ENCODE measurements around the gene ATF7IP2.

The ATF7IP2 gene

GRCh38 chr16:10518479-10519041, 132.7 kb downstream of the ATF7IP2 start:
- Histone ChIP-seq H4K20me1 (ENCODE audit: insufficient read depth, low read length, poor library complexity, severe bottlenecking) (no peaks in the 10 kb centered on the region), H3K9me3 (ENCODE audit: insufficient read depth, low read depth, low read length) (no peaks in the 10 kb centered on the region), H2AFZ (ENCODE audit: low read length) (no peak overlapping the region), H3K9ac (ENCODE audit: low read depth, low read length, poor library complexity, severe bottlenecking) (no peak overlapping the region), H3K9me2 (replicated peaks; ENCODE audit: low read depth, low read length) (no peaks in the 10 kb centered on the region), H3K79me2 (ENCODE audit: insufficient read depth, low read length) (no peaks in the 10 kb centered on the region), H3K4me1 (ENCODE audit: insufficient read depth, low read length, poor library complexity, severe bottlenecking) (no peaks in the 10 kb centered on the region), H3F3A (ENCODE audit: low read depth) (no peaks in the 10 kb centered on the region), H3K4me3 (ENCODE audit: low read length, poor library complexity, severe bottlenecking) (no peak overlapping the region), H3K36me3 (ENCODE audit: insufficient read depth, low read length) (no peaks in the 10 kb centered on the region), H3K4me2 (ENCODE audit: low read depth, low read length, poor library complexity, severe bottlenecking) (no peak overlapping the region), H3K27me3 (ENCODE audit: insufficient read depth, low read length, poor library complexity, severe bottlenecking) (no peaks in the 10 kb centered on the region)
- TF ChIP-seq CTCF (conservative IDR thresholded peaks at IDR 0.05; ENCODE audit: low read length), result no peak
- no peak for TF ChIP-seq EZH2phosphoT487 (IDR thresholded peaks at IDR 0.05; ENCODE audit: borderline replicate concordance)

- H3F3A ChIP-seq (ENCODE audit: low read depth), result no peaks in the 10 kb centered on the region
- H3K27me3 ChIP-seq (ENCODE audit: insufficient read depth, low read length, poor library complexity, severe bottlenecking), result no peaks in the 10 kb centered on the region
- H3K79me2 ChIP-seq (ENCODE audit: insufficient read depth, low read length), result no peaks in the 10 kb centered on the region
- no peak overlapping the region for H3K4me3 ChIP-seq (ENCODE audit: low read length, poor library complexity, severe bottlenecking)
- H3K4me1 ChIP-seq (ENCODE audit: insufficient read depth, low read length, poor library complexity, severe bottlenecking), result no peaks in the 10 kb centered on the region
- no peak overlapping the region for H3K4me2 ChIP-seq (ENCODE audit: low read depth, low read length, poor library complexity, severe bottlenecking)
- H3K36me3 ChIP-seq (ENCODE audit: insufficient read depth, low read length), result no peaks in the 10 kb centered on the region
- no peak overlapping the region for H2AFZ ChIP-seq (ENCODE audit: low read length)
- TF ChIP-seq CTCF (conservative IDR thresholded peaks at IDR 0.05; ENCODE audit: low read length), result no peak
- TF ChIP-seq EZH2phosphoT487 (IDR thresholded peaks at IDR 0.05; ENCODE audit: borderline replicate concordance), result no peak
- no peaks in the 10 kb centered on the region for H3K9me3 ChIP-seq (ENCODE audit: insufficient read depth, low read depth, low read length)
- no peaks in the 10 kb centered on the region for H3K9me2 ChIP-seq (replicated peaks; ENCODE audit: low read depth, low read length)
- no peak overlapping the region for H3K9ac ChIP-seq (ENCODE audit: low read depth, low read length, poor library complexity, severe bottlenecking)
- H4K20me1 ChIP-seq (ENCODE audit: insufficient read depth, low read length, poor library complexity, severe bottlenecking), result no peaks in the 10 kb centered on the region
Measured at GRCh38 chr16:10519297-10519696, 133.4 kb downstream of the ATF7IP2 start.

GRCh38 chr16:10519929-10520868, 134.3 kb downstream of the ATF7IP2 start:
- no peaks in the 10 kb centered on the region for H3K4me1 ChIP-seq (ENCODE audit: insufficient read depth, low read length, poor library complexity, severe bottlenecking)

More at GRCh38 chr16:10519929-10520868, 134.3 kb downstream of the ATF7IP2 start:
- no peaks in the 10 kb centered on the region for H4K20me1 ChIP-seq (ENCODE audit: insufficient read depth, low read length, poor library complexity, severe bottlenecking)
- H3K9ac ChIP-seq (ENCODE audit: low read depth, low read length, poor library complexity, severe bottlenecking), result no peak overlapping the region
- H2AFZ ChIP-seq (ENCODE audit: low read length), result no peak overlapping the region
- TF ChIP-seq EZH2phosphoT487 (IDR thresholded peaks at IDR 0.05; ENCODE audit: borderline replicate concordance) (no peak), CTCF (conservative IDR thresholded peaks at IDR 0.05; ENCODE audit: low read length) (no peak)
- H3K36me3 ChIP-seq (ENCODE audit: insufficient read depth, low read length), result no peaks in the 10 kb centered on the region
- H3K79me2 ChIP-seq (ENCODE audit: insufficient read depth, low read length), result no peaks in the 10 kb centered on the region
- H3K9me3 ChIP-seq (ENCODE audit: insufficient read depth, low read depth, low read length), result no peaks in the 10 kb centered on the region
- H3K4me2 ChIP-seq (ENCODE audit: low read depth, low read length, poor library complexity, severe bottlenecking), result no peak overlapping the region
- no peaks in the 10 kb centered on the region for H3K9me2 ChIP-seq (replicated peaks; ENCODE audit: low read depth, low read length)
- H3K4me3 ChIP-seq (ENCODE audit: low read length, poor library complexity, severe bottlenecking), result no peak overlapping the region
- H3K27me3 ChIP-seq (ENCODE audit: insufficient read depth, low read length, poor library complexity, severe bottlenecking), result no peaks in the 10 kb centered on the region
- no peaks in the 10 kb centered on the region for H3F3A ChIP-seq (ENCODE audit: low read depth)

All from Loucy (cell line).